Activated CD4-positive, alpha-beta T cell treated with anti-CD3 and anti-CD28 coated beads, Interleukin-2, amount 50 U/mL, for 4 hours (primary cell): ENCODE data around the gene YTHDC2.
A peak's percentile ranks its signal among the peaks of the same experiment; 100 is the strongest.

Source experiments
- DNase-seq, 2 experiments: peaks; one replicate each; pipeline ENCODE4 v3.0.0-alpha.2; 2020

YTHDC2 gene

DNA sequence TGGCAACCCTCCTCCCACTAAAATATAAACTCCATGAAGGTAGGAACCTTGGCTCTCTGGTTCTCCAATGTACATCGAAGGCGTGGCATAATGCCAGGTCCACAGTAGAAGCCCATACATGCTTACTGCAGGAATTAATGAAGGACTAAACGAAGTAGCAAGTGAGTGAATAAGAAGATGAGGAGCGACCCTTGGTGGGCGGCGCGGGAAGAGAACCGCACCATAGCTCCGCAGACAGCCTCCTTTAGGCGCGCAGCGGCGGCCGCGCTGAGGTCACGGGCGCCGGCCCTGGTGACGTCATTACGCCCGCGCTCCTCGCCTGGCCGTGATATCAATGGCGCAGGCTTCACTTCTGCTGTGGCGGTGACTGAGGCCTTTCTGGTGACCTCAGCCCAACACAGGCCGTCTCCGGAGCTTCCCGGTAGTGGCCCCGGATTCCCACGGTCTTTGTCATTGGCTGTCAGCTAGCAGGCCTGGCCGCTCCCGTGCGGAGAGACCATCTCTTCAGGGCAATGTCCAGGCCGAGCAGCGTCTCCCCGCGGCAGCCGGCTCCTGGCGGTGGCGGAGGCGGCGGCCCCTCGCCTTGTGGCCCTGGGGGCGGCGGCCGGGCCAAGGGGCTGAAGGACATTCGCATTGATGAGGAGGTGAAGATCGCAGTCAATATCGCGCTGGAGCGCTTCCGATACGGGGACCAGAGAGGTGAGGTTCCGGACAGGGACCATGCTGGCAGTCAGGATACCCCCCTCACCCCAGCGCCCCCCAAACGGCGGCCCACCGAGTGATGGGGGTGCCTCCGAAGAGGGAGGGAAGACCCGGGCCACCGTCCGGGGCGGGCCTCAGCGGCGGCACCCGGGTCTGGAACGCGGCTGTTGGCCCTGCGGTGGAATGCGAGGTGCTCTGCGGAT, at the start of gene YTHDC2:
TSS of gene YTHDC2 (plus strand) at position 311 of the 905 bp plus-strand sequence. CDS start at position 513, 202 bp downstream.
- DNase-seq: peak; percentile 83

DNA sequence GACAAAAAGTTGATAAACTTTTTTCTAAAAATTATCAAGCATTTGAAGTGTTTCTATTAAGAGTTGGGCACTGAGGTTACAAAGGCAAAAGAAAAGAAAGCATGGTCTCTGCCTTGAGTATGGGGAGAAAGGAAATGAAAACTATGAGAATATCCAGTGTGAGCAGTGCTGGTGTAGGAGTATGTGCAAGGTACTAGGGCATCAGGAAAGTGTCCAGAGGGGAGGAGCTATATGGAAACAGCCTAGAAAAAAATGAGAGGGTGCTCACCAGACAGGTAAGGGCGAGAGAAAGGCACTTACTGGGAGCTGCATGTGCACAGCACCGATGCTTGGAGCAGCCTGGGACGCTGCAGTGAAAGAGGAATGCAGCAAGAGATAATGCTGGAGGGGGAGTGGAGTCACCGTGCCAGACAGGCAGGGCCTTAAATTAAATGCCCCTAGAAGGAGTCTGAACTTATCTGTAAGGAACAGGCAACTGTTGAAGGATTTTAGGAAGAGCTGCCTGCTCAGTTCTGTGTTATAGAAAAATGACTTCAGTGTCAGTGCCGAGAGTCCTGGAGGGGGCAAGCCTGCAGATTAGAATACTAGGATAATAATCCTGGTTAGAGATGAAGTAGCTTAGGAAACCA, 39.3 kb upstream of the YTHDC2 start:
- no peak for DNase-seq

DNA sequence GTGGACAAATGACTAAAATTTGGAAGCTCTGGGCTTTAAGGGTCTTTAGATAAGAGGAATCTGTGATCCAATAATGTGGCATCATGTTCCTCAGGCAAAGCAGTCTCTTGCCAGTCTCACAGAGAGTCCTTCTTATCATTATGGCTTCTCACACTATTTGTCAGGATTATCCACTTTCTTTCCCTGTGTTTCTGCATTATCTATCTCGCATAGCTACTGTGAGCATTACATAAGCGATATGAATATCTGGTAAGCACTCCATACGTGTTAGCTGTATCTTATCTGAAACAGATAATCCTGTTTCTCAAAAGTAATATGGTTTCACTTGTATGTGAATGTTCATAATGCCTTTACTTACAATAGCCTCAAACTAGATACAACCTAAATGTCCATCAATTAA, 34.8 kb upstream of the YTHDC2 start:
- no peak for DNase-seq

DNA sequence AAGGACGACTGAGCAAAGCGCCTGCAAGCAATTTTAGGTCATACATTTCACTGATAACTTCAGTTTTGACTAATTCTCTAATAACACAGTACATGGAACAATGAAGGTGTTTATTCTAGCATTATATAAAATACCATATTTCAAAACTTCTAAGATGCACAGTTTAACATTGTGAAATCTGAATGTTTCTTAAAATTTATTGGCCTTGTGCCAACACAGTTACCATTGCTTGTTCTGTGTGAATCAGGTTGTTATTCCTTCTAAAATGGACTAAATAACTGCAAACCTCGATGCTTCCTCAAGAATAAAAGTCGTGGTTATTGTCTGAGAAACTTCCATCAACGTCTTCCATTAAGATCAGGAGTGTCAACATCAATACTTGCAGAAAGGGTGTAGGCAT, 33.3 kb upstream of the YTHDC2 start:
- no peak for DNase-seq

DNA sequence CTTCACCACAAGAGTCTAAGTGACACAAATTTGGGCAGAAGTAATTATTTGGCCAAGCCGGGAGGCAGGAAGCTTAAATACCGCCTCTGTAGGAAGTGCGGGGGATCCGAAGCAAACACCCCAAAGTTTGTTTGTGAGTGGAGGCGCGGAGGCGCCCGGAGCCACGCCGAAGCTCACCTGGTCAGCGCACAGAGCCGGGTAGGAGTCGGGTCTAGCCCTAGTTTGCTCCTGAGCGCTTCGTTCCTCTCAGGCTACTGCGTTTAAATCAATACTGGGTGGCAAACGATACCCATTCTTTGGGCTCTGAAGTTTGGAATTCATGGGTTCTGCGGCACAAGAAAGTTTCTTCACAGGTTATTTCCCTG, 26.1 kb upstream of the YTHDC2 start:
- DNase-seq: no peak

DNA sequence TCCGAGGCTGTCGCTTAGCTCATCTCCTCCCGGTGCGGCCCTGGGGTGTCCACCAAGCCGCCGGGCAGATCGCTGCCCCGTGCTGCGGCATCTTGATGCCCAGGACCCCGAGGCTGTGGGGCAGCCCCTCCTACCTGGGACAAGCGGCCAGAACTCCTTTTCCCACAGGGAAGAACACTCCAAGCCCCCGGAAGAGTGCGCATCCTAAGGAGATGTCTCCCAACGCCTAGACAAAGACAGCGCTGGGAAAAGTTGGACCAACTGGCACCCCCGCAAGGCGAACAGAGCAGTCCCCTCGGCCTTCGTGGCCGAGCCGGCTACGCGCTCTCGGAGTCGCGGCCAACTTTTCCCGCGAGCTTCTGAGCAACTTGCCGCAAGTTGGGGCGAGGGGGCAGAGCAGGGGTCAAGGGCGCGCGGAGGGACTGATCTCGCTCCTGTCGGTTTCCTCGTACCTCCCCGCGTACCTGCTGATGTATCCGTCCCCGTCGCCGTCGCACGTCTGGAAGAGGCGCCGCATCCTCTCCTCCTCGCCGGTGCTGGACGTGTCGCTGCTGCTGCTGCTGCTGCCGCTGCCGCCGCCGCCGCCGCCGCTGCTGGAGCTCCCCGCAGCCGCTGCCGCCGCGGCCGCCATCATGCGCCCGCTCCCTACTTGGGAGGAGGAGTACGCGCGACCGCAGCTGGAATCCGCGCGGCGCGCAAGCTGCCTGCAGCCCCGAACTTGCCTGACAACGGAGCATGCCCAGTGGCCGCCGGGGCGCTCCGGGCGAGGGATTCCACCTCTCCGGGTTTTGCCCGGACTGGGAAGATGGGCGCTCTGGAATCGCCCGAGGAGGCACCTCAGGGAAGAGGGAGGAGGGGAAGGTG, 25.5 kb upstream of the YTHDC2 start, which contains the start of gene MCC:
TSS of gene MCC (minus strand) at position 673 of the 864 bp plus-strand sequence.
- peak in 1 of 2 experiments; percentile 15 for DNase-seq

DNA sequence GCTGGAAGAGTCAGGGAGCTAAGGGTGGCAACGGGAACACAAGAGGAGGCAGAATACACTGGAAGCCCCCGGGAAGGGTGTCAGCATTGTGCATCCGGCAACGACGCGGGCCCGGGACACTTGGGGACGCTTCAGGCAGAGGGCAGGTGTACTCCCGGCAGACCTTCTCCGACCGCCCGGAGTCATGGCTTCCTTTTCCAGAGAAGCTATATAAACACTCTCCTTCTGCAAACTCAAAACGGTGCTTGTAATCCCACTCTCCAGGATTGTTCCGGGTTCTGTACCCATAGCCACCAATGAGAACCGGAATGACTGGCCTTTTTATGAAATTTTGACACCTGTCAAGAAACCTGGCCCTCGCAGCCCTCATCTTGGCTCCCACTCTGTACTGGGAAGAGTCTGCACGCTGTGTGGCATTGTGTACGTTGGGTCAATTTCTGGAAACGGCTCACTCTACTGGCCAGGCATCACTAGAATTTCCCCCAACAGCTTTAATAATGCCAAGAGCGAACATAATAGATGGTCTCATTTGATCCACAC, 24.8 kb upstream of the YTHDC2 start:
- no peak for DNase-seq

GRCh38 chr5:113489299-113489698, 24.2 kb upstream of the YTHDC2 start:
- no peak for DNase-seq

- no peak for DNase-seq
Measured at GRCh38 chr5:113490317-113490716, 23.2 kb upstream of the YTHDC2 start.

DNA sequence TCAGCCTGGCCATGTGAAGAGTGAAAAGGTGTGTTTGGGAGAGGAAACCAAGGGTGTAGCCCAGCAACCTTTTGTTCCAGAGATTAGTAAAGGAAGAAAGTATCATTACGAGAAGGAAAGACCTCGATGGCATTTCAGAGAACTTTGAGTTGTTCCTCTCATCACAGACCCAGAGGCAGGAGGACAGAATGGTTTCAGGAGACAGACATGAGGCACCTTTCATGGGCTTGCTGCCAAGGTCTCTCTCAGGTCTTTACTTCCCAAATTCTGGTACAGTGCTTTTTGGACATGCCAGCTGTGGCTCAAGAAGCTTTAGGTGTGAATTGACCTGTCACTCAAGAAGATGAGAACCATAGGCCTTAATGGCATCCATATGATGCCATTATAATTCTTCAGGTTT, 22.5 kb upstream of the YTHDC2 start:
- DNase-seq: no peak

DNA sequence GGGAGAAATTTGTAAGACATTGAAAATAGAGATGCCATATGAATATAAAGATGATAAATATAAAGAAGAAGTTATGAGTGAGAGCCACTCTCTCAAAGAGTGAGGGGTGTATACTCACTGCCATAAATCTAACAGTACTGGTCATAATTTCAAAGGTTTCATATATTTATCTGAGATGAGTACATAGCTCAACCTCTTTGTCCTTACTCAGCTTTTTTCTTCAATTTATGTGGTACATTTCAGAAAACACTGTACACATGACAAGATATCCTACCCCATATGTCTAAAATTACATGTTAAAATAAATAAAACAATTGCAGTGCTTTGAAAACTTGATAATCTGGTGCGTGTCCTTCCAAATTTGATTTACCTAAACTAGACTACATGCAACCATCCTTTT, 20.0 kb upstream of the YTHDC2 start:
- no peak for DNase-seq

GRCh38 chr5:113495422-113495841, 18.1 kb upstream of the YTHDC2 start:
- no peak for DNase-seq

DNA sequence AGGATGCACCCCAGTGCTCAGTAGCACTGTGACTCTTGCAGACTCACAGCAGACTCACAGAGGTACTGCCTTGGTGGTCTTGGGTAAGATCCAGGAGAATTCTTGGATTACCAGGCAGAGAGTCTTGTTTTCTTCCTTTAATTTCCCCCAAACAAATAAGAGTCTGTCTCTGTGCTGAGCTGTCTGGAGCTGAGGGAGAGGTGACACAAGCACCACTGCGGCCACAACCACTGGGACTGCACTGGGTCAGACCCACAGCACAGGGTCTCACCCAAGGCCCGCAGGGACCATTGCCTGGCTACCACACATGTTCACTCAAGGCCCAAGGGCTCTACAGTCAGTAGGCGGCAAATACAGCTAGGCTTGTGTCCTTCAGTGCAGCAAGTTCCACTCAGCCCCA, 11.4 kb upstream of the YTHDC2 start:
- no peak for DNase-seq

- DNase-seq: no peak
Measured at GRCh38 chr5:113503146-113503545, 10.3 kb upstream of the YTHDC2 start.

GRCh38 chr5:113505181-113505580, 8.3 kb upstream of the YTHDC2 start:
- no peak for DNase-seq

GRCh38 chr5:113507601-113508000, 5.9 kb upstream of the YTHDC2 start:
- DNase-seq: no peak

- no peak for DNase-seq
Measured at GRCh38 chr5:113508756-113509155, 4.7 kb upstream of the YTHDC2 start.

DNA sequence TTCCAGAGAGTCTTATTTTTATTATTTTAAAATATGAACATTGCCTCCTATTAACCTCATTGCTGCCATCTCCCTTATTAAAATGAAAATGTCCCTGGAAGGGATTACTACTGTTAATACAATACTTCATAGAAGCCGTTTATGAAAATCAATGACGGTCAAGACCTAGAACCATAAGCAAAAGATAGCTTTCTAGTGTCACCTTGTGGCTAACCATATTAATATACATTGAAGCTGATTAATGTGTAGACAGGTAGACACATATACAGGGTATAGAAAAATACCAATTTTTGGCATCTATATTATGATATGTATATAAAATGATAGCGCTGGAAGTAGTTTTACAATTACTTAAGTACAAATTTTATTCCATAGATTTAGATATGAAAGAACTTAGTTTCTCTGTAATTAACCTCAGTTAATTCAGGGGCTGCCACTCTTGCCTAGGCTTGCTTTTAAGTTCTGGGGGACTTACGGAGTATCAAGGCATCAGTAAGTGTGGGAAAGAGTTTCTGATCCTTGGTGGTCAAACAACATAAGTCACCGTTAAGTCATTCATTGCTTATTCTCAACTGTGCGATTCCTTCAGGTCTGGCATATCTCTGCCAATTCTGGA, 2.5 kb upstream of the YTHDC2 start:
- DNase-seq: no peak

GRCh38 chr5:113512341-113512740, 1.2 kb upstream of the YTHDC2 start:
- DNase-seq: no peak

- no peak for DNase-seq
Measured at GRCh38 chr5:113514289-113514635, 768 bp downstream of the YTHDC2 start.

GRCh38 chr5:113518884-113519283, 5.4 kb downstream of the YTHDC2 start:
- no peak for DNase-seq

- no peak for DNase-seq
Measured at GRCh38 chr5:113519412-113519811, 5.9 kb downstream of the YTHDC2 start.

DNA sequence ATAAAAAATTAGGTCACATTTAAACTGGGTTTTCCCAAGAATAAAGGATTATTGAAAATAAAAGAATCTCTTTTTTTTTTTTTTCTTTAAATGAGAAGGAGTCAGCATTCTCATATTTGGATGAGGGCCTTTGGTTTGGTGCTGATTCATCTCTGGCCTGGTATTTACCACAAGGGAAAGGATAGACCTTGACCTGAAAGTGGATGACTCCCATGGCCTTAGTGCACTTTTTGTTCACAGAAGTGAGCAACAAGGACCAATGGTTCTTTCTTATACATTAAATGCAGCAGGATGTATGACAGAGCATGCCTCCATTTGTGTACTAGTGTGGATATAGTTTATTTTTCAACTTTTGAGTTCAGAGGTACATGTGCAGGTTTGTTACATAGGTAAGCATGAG, 6.9 kb downstream of the YTHDC2 start:
- no peak for DNase-seq
